Measurements from ENCODE around the gene AKAP6. TPM values are rescaled to one million over a fixed set of nuclear protein-coding genes. Genes with fewer than 3 reads are reported as not detected.

AKAP6 gene
- total RNA-seq, 1 experiment from 2014 or later: 1.9 TPM

DNA sequence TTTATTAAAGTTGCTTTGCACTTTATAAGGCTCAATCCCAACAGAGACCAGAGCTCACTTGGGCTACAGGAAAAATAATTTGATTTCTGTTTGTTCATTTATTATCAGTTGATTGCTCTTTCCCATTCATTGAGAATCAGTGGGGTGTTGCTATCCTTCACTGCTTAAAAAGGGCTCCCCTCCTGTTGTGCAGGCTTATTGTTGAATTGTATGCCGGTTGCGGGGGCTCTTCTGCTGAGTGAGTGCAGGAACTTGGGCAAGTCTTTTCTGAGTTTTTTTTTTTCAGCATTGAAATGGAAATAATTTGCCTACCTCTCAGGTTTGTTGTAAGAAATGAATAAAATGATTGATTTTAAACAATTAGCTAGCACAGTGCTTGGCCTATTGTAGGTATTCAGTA is 32.6 kb downstream of the AKAP6 start:
- H3K9ac ChIP-seq (ENCODE audit: low read length): no peak overlapping the region
- no peaks in the 10 kb centered on the region for H3K36me3 ChIP-seq (ENCODE audit: control insufficient read depth in 1 of 2, insufficient read depth in 2 of 2, low read length in 2 of 2)
- H3K4me2 ChIP-seq (ENCODE audit: low read length): no peak overlapping the region
- H4K20me1 ChIP-seq (ENCODE audit: insufficient read depth): no peaks in the 10 kb centered on the region
- ChIA-PET CTCF (no interaction called here), RAD21 (ENCODE audit: low non-redundant PET in 1 of 2, low total read pairs in 2 of 2, uncharacterized antibody in 2 of 2, unreplicated experiment in 2 of 2) (no interaction called here), POLR2A (no interaction called here)
- H3K79me2 ChIP-seq (ENCODE audit: insufficient read depth, low read length): no peaks in the 10 kb centered on the region
- no peak for ATAC-seq
- no peak overlapping the region for H3K27ac ChIP-seq (ENCODE audit: low read depth, low read length)
- H3K27me3 ChIP-seq (ENCODE audit: insufficient read depth, low read length): no peaks in the 10 kb centered on the region
- no peak overlapping the region for H3K4me3 ChIP-seq (replicated peaks in 1 of 2; ENCODE audit: low read depth in 1 of 2, low read length in 2 of 2)
- H3K4me1 ChIP-seq (ENCODE audit: control insufficient read depth in 1 of 2, insufficient read depth in 2 of 2, low read length in 2 of 2): no peaks in the 10 kb centered on the region
- H3K9me2 ChIP-seq (ENCODE audit: insufficient read depth): no peaks in the 10 kb centered on the region
- BruUV-seq (replicated peaks): no TSS peak
- H2AFZ ChIP-seq (ENCODE audit: low read depth, low read length, poor library complexity, severe bottlenecking): no peak overlapping the region
- H3K9me3 ChIP-seq (ENCODE audit: control insufficient read depth in 1 of 2, insufficient read depth in 1 of 2, low read depth in 1 of 2, low read length in 2 of 2): no peaks in the 10 kb centered on the region
- intact Hi-C loops (cut with micrococcal nuclease): no loop called here
- no peak for DNase-seq (ENCODE audit: low read depth, low spot score)
- TF ChIP-seq YY1 (IDR thresholded peaks at IDR 0.05; ENCODE audit: extremely low read depth, insufficient replicate concordance, low read depth, low read length) (no peak), REST (IDR thresholded peaks at IDR 0.05; ENCODE audit: low read depth) (no peak), FOSL1 (IDR thresholded peaks at IDR 0.05; ENCODE audit: low read depth) (no peak), ZFX (IDR thresholded peaks at IDR 0.05) (no peak), MAX (IDR thresholded peaks at IDR 0.05) (no peak), ELF1 (IDR thresholded peaks at IDR 0.05; ENCODE audit: borderline replicate concordance, low read depth) (no peak), SP1 (IDR thresholded peaks at IDR 0.05; ENCODE audit: low read depth) (no peak)

- BruUV-seq (replicated peaks): no TSS peak
- H3K4me1 ChIP-seq (ENCODE audit: control insufficient read depth in 1 of 2, insufficient read depth in 2 of 2, low read length in 2 of 2): no peaks in the 10 kb centered on the region
- no peak overlapping the region for H3K9ac ChIP-seq (ENCODE audit: low read length)
- ChIA-PET POLR2A (no interaction called here), CTCF (no interaction called here), RAD21 (ENCODE audit: low non-redundant PET in 1 of 2, low total read pairs in 2 of 2, uncharacterized antibody in 2 of 2, unreplicated experiment in 2 of 2) (no interaction called here)
- intact Hi-C loops (cut with micrococcal nuclease): no loop called here
- no peak for DNase-seq (ENCODE audit: low read depth, low spot score)
- H2AFZ ChIP-seq (ENCODE audit: low read depth, low read length, poor library complexity, severe bottlenecking): no peak overlapping the region
- no peaks in the 10 kb centered on the region for H3K9me3 ChIP-seq (ENCODE audit: control insufficient read depth in 1 of 2, insufficient read depth in 1 of 2, low read depth in 1 of 2, low read length in 2 of 2)
- ATAC-seq: no peak
- no peaks in the 10 kb centered on the region for H4K20me1 ChIP-seq (ENCODE audit: insufficient read depth)
- no peak overlapping the region for H3K27ac ChIP-seq (ENCODE audit: low read depth, low read length)
- no peaks in the 10 kb centered on the region for H3K27me3 ChIP-seq (ENCODE audit: insufficient read depth, low read length)
- H3K4me3 ChIP-seq (replicated peaks in 1 of 2; ENCODE audit: low read depth in 1 of 2, low read length in 2 of 2): no peak overlapping the region
- no peaks in the 10 kb centered on the region for H3K9me2 ChIP-seq (ENCODE audit: insufficient read depth)
- no peaks in the 10 kb centered on the region for H3K36me3 ChIP-seq (ENCODE audit: control insufficient read depth in 1 of 2, insufficient read depth in 2 of 2, low read length in 2 of 2)
- no peak overlapping the region for H3K4me2 ChIP-seq (ENCODE audit: low read length)
- H3K79me2 ChIP-seq (ENCODE audit: insufficient read depth, low read length): no peaks in the 10 kb centered on the region
- TF ChIP-seq JUND (IDR thresholded peaks at IDR 0.05) (no peak), CBX3 (IDR thresholded peaks at IDR 0.05; ENCODE audit: low read depth) (no peak)
These were observed 34.7 kb downstream of the AKAP6 start for GRCh38 chr14:32363761-32364160.
